CD4-positive, alpha-beta T cell (primary cell): Measurements from ENCODE around the gene NFKB1. TPM values are rescaled to one million over a fixed set of nuclear protein-coding genes. Genes with fewer than 3 reads are reported as not detected.

Experiments
- ATAC-seq: fragments of 200-7000 bp; cut with Tn5 transposase; one replicate; pipeline ENCODE4 v1.10.0; 2022; ENCODE audit warnings: mild to moderate bottlenecking; ENCODE audit not compliant: poor library complexity
- CTCF ChIA-PET: fragments of 350-600 bp; sonication (Branson Sonifier 250); formaldehyde crosslinking; loops from one replicate; lab custom pipeline; 2021; ENCODE audit warnings: antibody characterized with exemption, inconsistent platforms; lab: Charles Lee
- POLR2A ChIA-PET: fragments of 350-600 bp; sonication (Branson Sonifier 250); formaldehyde crosslinking; loops from one replicate; lab custom pipeline; 2021; ENCODE audit warnings: antibody characterized with exemption, inconsistent platforms; lab: Charles Lee
- DNase-seq, 14 experiments: peaks; one replicate each; pipeline ENCODE4 v3.0.0-alpha.2; 2013 to 2020; ENCODE audit warnings: mixed read lengths in 2 of 14
- H3K27ac ChIP-seq, 2 donors: one replicate each; pipeline versions ENCODE4 v1.5.1 to v1.7.0; 2013; ENCODE audit warnings: low read length in 2 of 2, low read depth in 1 of 2, mild to moderate bottlenecking in 1 of 2
- H3K27me3 ChIP-seq, 2 experiments: 1 replicate in 1 of 2; 2 replicates in 1 of 2; pipeline versions ENCODE4 v1.6.1 to v1.7.0; 2013; ENCODE audit warnings: low read length in 2 of 2, control low read depth in 1 of 2, mild to moderate bottlenecking in 1 of 2, moderate library complexity in 1 of 2; ENCODE audit not compliant: insufficient read depth in 2 of 2, control insufficient read depth in 1 of 2
- H3K36me3 ChIP-seq: one replicate; pipeline ENCODE4 v1.6.1; 2013; ENCODE audit warnings: low read length, control low read depth; ENCODE audit not compliant: insufficient read depth
- H3K4me1 ChIP-seq: one replicate; pipeline ENCODE4 v1.6.1; 2013; ENCODE audit warnings: low read length, control low read depth; ENCODE audit not compliant: insufficient read depth
- H3K4me3 ChIP-seq: one replicate; pipeline ENCODE4 v1.5.1; 2013; ENCODE audit warnings: mild to moderate bottlenecking, low read length, moderate library complexity
- H3K9me3 ChIP-seq, 2 experiments: 1 replicate in 1 of 2; 2 replicates in 1 of 2; pipeline versions ENCODE4 v1.6.1 to v1.7.0; 2013; ENCODE audit warnings: low read length in 2 of 2, mild to moderate bottlenecking in 2 of 2, control low read depth in 1 of 2, moderate library complexity in 1 of 2; ENCODE audit not compliant: control insufficient read depth in 1 of 2, insufficient read depth in 1 of 2
- H3K27ac Mint-ChIP-seq: one replicate; pipeline ENCODE4 v1.8.0; 2020; ENCODE audit warnings: mixed read lengths
- H3K27me3 Mint-ChIP-seq: one replicate; pipeline ENCODE4 v1.8.0; 2021; ENCODE audit warnings: mixed read lengths
- H3K36me3 Mint-ChIP-seq: one replicate; pipeline ENCODE4 v1.8.0; 2021; ENCODE audit warnings: low read depth, mixed read lengths
- H3K4me1 Mint-ChIP-seq: one replicate; pipeline ENCODE4 v1.8.0; 2021; ENCODE audit warnings: low read depth, mixed read lengths
- H3K4me3 Mint-ChIP-seq: one replicate; pipeline ENCODE4 v1.8.0; 2020; ENCODE audit warnings: mild to moderate bottlenecking, mixed read lengths
- H3K9me3 Mint-ChIP-seq: one replicate; pipeline ENCODE4 v1.8.0; 2020; ENCODE audit warnings: mixed read lengths
- CTCF ChIP-seq: fragments of 200-600 bp; IDR thresholded peaks from one replicate; pipeline ENCODE4 v1.8.0; 2022; ENCODE audit warnings: antibody characterized with exemption, mild to moderate bottlenecking
- intact Hi-C, 2 experiments: fragments of 100-400 bp; cut with DNase I in 1 of 2; cut with micrococcal nuclease in 1 of 2; formaldehyde crosslinking; loops; one replicate each; pipeline versions ENCODE4 v1.15.1 to v1.9.0; 2023 to 2025; cut with DNase I, micrococcal nuclease
- total RNA-seq, 174 experiments: library from RNA in 2 of 174; stranded (reverse) in 2 of 174; gene quantifications; one replicate each; pipeline ENCODE4 v1.2.3 and lab custom pipeline; 2021 to 2026

The NFKB1 gene
- total RNA-seq, 2 experiments from 2014 or later, result 134 TPM

- Mint-ChIP-seq H3K27me3 (no peaks in the 10 kb centered on the region), H3K9me3 (no peaks in the 10 kb centered on the region), H3K4me1 (peaks cover 16% of the 10 kb centered on the region), H3K27ac (no peak overlapping the region), H3K4me3 (no peak overlapping the region), H3K36me3 (no peaks in the 10 kb centered on the region)
- peaks cover 4% of the 10 kb centered on the region for H3K4me1 ChIP-seq
- POLR2A ChIA-PET, result no interaction called here
- no peak for TF ChIP-seq CTCF
- CTCF ChIA-PET, result no interaction called here
- no peaks in the 10 kb centered on the region for H3K36me3 ChIP-seq
- H3K4me3 ChIP-seq, result no peak overlapping the region
- ATAC-seq (no peak), DNase-seq (no peak)
- H3K27me3 ChIP-seq, result no peaks in the 10 kb centered on the region
- no peak overlapping the region for H3K27ac ChIP-seq
- intact Hi-C loops, result no loop called here
- H3K9me3 ChIP-seq, result no peaks in the 10 kb centered on the region
Observed at GRCh38 chr4:102492531-102493241, 8.5 kb upstream of the NFKB1 start.

GRCh38 chr4:102493257-102493656 lies 7.9 kb upstream of the NFKB1 start:
- CTCF ChIA-PET, result no interaction called here

GRCh38 chr4:102493794-102494193 lies 7.4 kb upstream of the NFKB1 start:
- no peak overlapping the region for H3K4me3 ChIP-seq
- no peak for DNase-seq
- no peak overlapping the region for H3K4me3 Mint-ChIP-seq
- H3K27ac ChIP-seq, result no peak overlapping the region
- peaks cover 16% of the 10 kb centered on the region for H3K4me1 Mint-ChIP-seq
- H3K9me3 ChIP-seq, result no peaks in the 10 kb centered on the region
- POLR2A ChIA-PET, result no interaction called here
- intact Hi-C loops, result no loop called here
- H3K9me3 Mint-ChIP-seq, result no peaks in the 10 kb centered on the region
- CTCF ChIA-PET, result no interaction called here
- no peak for TF ChIP-seq CTCF
- H3K27ac Mint-ChIP-seq, result no peak overlapping the region
- peaks cover 4% of the 10 kb centered on the region for H3K4me1 ChIP-seq
- H3K36me3 Mint-ChIP-seq, result no peaks in the 10 kb centered on the region
- H3K36me3 ChIP-seq, result no peaks in the 10 kb centered on the region
- no peak for ATAC-seq
- H3K27me3 ChIP-seq, result no peaks in the 10 kb centered on the region
- H3K27me3 Mint-ChIP-seq, result no peaks in the 10 kb centered on the region

More at GRCh38 chr4:102493257-102493656, 7.9 kb upstream of the NFKB1 start:
- Histone ChIP-seq H3K27ac (no peak overlapping the region), H3K27me3 (no peaks in the 10 kb centered on the region), H3K4me1 (peaks cover 4% of the 10 kb centered on the region), H3K4me3 (no peak overlapping the region), H3K36me3 (no peaks in the 10 kb centered on the region), H3K9me3 (no peaks in the 10 kb centered on the region)
- intact Hi-C loops, result no loop called here
- no peak overlapping the region for H3K27ac Mint-ChIP-seq
- no peak overlapping the region for H3K4me3 Mint-ChIP-seq
- H3K36me3 Mint-ChIP-seq, result no peaks in the 10 kb centered on the region
- no peak for DNase-seq
- TF ChIP-seq CTCF, result no peak
- POLR2A ChIA-PET, result no interaction called here
- no peaks in the 10 kb centered on the region for H3K9me3 Mint-ChIP-seq
- peaks cover 16% of the 10 kb centered on the region for H3K4me1 Mint-ChIP-seq
- H3K27me3 Mint-ChIP-seq, result no peaks in the 10 kb centered on the region
- no peak for ATAC-seq
